ENCODE data around the gene KRTAP9-2.

DNA sequence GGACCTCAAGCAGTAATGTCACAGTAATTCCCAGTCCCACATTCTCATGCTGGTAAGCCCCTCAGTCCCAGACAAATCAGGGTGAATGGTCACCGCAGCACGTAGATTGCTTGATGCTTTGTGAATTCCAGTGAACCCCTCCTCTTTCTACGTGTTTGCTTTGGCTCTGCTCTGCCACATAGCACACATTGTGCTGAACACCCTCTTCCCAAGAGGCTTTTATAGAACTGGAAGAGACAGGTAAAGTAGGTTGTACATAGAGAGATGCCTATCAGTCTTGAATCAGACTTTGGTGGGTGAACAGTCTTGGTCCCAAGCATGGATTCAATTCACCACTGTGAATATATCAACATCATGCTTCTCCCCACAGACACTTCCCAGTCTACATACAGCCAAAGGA, 38.2 kb downstream of the KRTAP9-2 start:
- TF ChIP-seq, protein P1, sequence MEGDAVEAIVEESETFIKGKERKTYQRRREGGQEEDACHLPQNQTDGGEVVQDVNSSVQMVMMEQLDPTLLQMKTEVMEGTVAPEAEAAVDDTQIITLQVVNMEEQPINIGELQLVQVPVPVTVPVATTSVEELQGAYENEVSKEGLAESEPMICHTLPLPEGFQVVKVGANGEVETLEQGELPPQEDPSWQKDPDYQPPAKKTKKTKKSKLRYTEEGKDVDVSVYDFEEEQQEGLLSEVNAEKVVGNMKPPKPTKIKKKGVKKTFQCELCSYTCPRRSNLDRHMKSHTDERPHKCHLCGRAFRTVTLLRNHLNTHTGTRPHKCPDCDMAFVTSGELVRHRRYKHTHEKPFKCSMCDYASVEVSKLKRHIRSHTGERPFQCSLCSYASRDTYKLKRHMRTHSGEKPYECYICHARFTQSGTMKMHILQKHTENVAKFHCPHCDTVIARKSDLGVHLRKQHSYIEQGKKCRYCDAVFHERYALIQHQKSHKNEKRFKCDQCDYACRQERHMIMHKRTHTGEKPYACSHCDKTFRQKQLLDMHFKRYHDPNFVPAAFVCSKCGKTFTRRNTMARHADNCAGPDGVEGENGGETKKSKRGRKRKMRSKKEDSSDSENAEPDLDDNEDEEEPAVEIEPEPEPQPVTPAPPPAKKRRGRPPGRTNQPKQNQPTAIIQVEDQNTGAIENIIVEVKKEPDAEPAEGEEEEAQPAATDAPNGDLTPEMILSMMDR (IDR thresholded peaks at IDR 0.05 in 8 of 11, conservative IDR thresholded peaks at IDR 0.05 in 3 of 11), result no peak
- TF ChIP-seq POLR2AphosphoS5 (IDR thresholded peaks at IDR 0.05) (no peak), POLR2A (IDR thresholded peaks at IDR 0.05) (no peak)
